HCEC 1CT (cell line): ENCODE data around the gene CYP1A1.
"Not testable (repeated sequence)": the region's sequence is repeated elsewhere in the genome, so short reads cannot be mapped to it uniquely, and the experiment has no call there.

Source experiments
- DNase-seq: peaks from one replicate; pipeline ENCODE4 v3.0.0-alpha.2; 2017

CYP1A1 gene

GRCh38 chr15:74733269-74733668, 7.9 kb upstream of the CYP1A1 start:
- no peak for DNase-seq

- no peak for DNase-seq
Observed at GRCh38 chr15:74732846-74733245, 7.5 kb upstream of the CYP1A1 start.

- no peak for DNase-seq
Observed at GRCh38 chr15:74730619-74731316, 5.4 kb upstream of the CYP1A1 start.

GRCh38 chr15:74729372-74729771, 4.0 kb upstream of the CYP1A1 start:
- DNase-seq = not testable (repeated sequence)

- not testable (repeated sequence) for DNase-seq
Observed at GRCh38 chr15:74728699-74729098, 3.4 kb upstream of the CYP1A1 start.

- no peak for DNase-seq
Observed at GRCh38 chr15:74727727-74728126, 2.4 kb upstream of the CYP1A1 start.

GRCh38 chr15:74726774-74727164, 1.4 kb upstream of the CYP1A1 start:
- DNase-seq = no peak

- DNase-seq = no peak
Observed at GRCh38 chr15:74725845-74726773, 781 bp upstream of the CYP1A1 start.

- DNase-seq = no peak
Observed at GRCh38 chr15:74724570-74725224, 631 bp downstream of the CYP1A1 start.

- DNase-seq = peak; percentile 35
Observed at GRCh38 chr15:74723754-74724334, 1.5 kb downstream of the CYP1A1 start.

GRCh38 chr15:74723187-74723586, 2.1 kb downstream of the CYP1A1 start:
- DNase-seq = no peak

- no peak for DNase-seq
Observed at GRCh38 chr15:74722591-74722990, 2.7 kb downstream of the CYP1A1 start.

- no peak for DNase-seq
Observed at GRCh38 chr15:74716651-74717050, 8.7 kb downstream of the CYP1A1 start.

GRCh38 chr15:74712311-74712710, 13.0 kb downstream of the CYP1A1 start:
- DNase-seq = no peak

GRCh38 chr15:74710319-74711094, 14.8 kb downstream of the CYP1A1 start:
- no peak for DNase-seq

GRCh38 chr15:74709892-74710291, 15.4 kb downstream of the CYP1A1 start:
- no peak for DNase-seq

GRCh38 chr15:74709011-74709410, 16.3 kb downstream of the CYP1A1 start:
- DNase-seq = peak; percentile 73

GRCh38 chr15:74696808-74697207, 28.5 kb downstream of the CYP1A1 start:
- no peak for DNase-seq

- DNase-seq = no peak
Observed at GRCh38 chr15:74696398-74696729, 29.0 kb downstream of the CYP1A1 start.

GRCh38 chr15:74695597-74696397, 29.5 kb downstream of the CYP1A1 start, which contains the start of gene EDC3:
TSS of gene EDC3 (minus strand) at chr15:74696024. CDS start at chr15:74675124, 20,900 bp downstream.
- peak; percentile 84 for DNase-seq

- DNase-seq = no peak
Observed at GRCh38 chr15:74692327-74692726, 33.0 kb downstream of the CYP1A1 start.
